Left kidney (tissue), 1 donor: ENCODE data around the gene FCGR2B. TPM values are rescaled to one million over a fixed set of nuclear protein-coding genes. Genes with fewer than 3 reads are reported as not detected.

Experiments
- polyA plus RNA-seq: library from polyadenylated mRNA; unstranded; fragments of 120-200 nt; gene quantifications from one replicate; pipeline ENCODE4 v1.2.1, GENCODE V29; 2013; ENCODE audit not compliant: insufficient read length

FCGR2B gene
- polyA plus RNA-seq, 1 donor: 0.65 TPM

Other genes starting within 250 kb of the FCGR2B start
- gene FCGR2A, start 157.7 kb upstream of the FCGR2B start, polyA plus RNA-seq: 5.3 TPM
- gene HSPA6, start 138.6 kb upstream of the FCGR2B start, polyA plus RNA-seq: 0.35 TPM
- gene FCGR3A, start 113.3 kb upstream of the FCGR2B start, polyA plus RNA-seq: 1.1 TPM
- gene FCGR3B, start 32.0 kb upstream of the FCGR2B start, polyA plus RNA-seq: not detected
- gene FCRLA, start 44.1 kb downstream of the FCGR2B start, polyA plus RNA-seq: not detected
- 4.4 TPM for gene FCRLB, start 58.4 kb downstream of the FCGR2B start, polyA plus RNA-seq
- 44.9 TPM for gene DUSP12, start 86.6 kb downstream of the FCGR2B start, polyA plus RNA-seq
- gene ATF6, start 103.2 kb downstream of the FCGR2B start, polyA plus RNA-seq: 35.1 TPM